ENCODE measurements around the gene RNF111.

GRCh38 chr15:59020322-59020721, 32.9 kb downstream of the RNF111 start:
- TF ChIP-seq CTCF (IDR thresholded peaks at IDR 0.05 in 4 of 5, conservative IDR thresholded peaks at IDR 0.05 in 1 of 5) (no peak), POLR2A (IDR thresholded peaks at IDR 0.05) (no peak)
